Esophagus squamous epithelium (tissue), 4 donors: Measurements from ENCODE around the gene TFCP2L1.

Source experiments
- POLR2A ChIP-seq, 4 donors: fragments of 450-650 bp; IDR thresholded peaks; one replicate each; pipeline ENCODE4 v1.6.1; 2017; ENCODE audit warnings: antibody characterized with exemption in 4 of 4, mild to moderate bottlenecking in 4 of 4, moderate library complexity in 3 of 4
- TF ChIP-seq, protein P1 (sequence below), 6 experiments: fragments of 450-650 bp in 4 of 6; fragments of 200-600 bp in 2 of 6; sonication (generic) in 2 of 6; IDR thresholded peaks; one replicate each; pipeline ENCODE4 v1.5.1; 2016 to 2019; ENCODE audit warnings: antibody characterized with exemption in 6 of 6, mild to moderate bottlenecking in 4 of 6, moderate library complexity in 4 of 6

DNA sequence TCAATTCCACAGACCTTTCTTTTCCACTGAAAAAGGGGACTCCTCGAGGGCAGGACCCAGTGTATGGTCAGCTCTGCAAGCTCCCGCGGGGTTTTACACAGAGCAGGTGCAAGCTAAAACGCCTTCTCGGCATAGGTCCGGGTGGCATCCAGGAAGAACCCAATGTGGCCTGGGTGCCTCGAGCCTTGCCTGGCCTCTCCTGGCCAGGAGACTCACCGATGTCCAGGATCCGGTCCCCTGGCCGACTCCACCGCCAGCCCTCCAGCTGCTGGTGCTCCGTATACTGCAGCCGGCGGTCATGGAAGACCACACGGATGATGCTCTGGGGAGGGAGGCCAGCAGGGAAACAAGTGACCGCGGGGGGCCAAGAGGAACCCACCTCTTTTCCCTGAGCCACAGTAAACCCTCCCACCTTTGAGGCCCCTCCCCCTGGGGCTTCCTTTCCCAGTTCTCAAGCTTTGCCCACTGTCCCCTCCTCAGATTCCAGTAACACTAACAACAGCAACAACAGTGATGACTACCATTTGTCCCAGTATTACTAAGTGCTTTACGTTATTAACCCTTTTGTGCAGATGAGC lies 36.1 kb downstream of the TFCP2L1 start:
- TF ChIP-seq, protein P1, sequence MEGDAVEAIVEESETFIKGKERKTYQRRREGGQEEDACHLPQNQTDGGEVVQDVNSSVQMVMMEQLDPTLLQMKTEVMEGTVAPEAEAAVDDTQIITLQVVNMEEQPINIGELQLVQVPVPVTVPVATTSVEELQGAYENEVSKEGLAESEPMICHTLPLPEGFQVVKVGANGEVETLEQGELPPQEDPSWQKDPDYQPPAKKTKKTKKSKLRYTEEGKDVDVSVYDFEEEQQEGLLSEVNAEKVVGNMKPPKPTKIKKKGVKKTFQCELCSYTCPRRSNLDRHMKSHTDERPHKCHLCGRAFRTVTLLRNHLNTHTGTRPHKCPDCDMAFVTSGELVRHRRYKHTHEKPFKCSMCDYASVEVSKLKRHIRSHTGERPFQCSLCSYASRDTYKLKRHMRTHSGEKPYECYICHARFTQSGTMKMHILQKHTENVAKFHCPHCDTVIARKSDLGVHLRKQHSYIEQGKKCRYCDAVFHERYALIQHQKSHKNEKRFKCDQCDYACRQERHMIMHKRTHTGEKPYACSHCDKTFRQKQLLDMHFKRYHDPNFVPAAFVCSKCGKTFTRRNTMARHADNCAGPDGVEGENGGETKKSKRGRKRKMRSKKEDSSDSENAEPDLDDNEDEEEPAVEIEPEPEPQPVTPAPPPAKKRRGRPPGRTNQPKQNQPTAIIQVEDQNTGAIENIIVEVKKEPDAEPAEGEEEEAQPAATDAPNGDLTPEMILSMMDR (IDR thresholded peaks at IDR 0.05) = no peak
- no peak for TF ChIP-seq POLR2A (IDR thresholded peaks at IDR 0.05)
